DOHH2 (cell line): ENCODE results near the gene RPUSD1.
"Not testable (repeated sequence)": the region's sequence is repeated elsewhere in the genome, so short reads cannot be mapped to it uniquely, and the experiment has no call there.

ENCODE experiments used
- H3F3A ChIP-seq: fragments of 200-600 bp; sonication (generic), shearing (Covaris generic); 2 replicates; pipeline ENCODE4 v1.6.0; 2016; ENCODE audit warnings: antibody characterized with exemption, mild to moderate bottlenecking; ENCODE audit not compliant: control insufficient read depth, insufficient read depth
- H3K27ac ChIP-seq: fragments of 200-600 bp; sonication (generic); 2 replicates; pipeline ENCODE4 v1.5.1; 2014; ENCODE audit warnings: low read depth, mild to moderate bottlenecking, low read length, moderate library complexity
- H3K27me3 ChIP-seq: fragments of 200-600 bp; sonication (generic); 2 replicates; pipeline ENCODE4 v1.6.1; 2014; ENCODE audit warnings: mild to moderate bottlenecking, low read length, mixed read lengths; ENCODE audit not compliant: control insufficient read depth
- H3K36me3 ChIP-seq: fragments of 200-600 bp; sonication (generic); 2 replicates; pipeline ENCODE4 v1.6.1; 2014; ENCODE audit warnings: mild to moderate bottlenecking, low read length, moderate library complexity, mixed read lengths; ENCODE audit not compliant: control insufficient read depth
- H3K4me1 ChIP-seq: fragments of 200-600 bp; sonication (generic); 2 replicates; pipeline ENCODE4 v1.6.1; 2014; ENCODE audit warnings: mild to moderate bottlenecking, low read length, mixed read lengths; ENCODE audit not compliant: control insufficient read depth
- H3K4me2 ChIP-seq: fragments of 200-600 bp; sonication (generic); 2 replicates; pipeline ENCODE4 v1.6.0; 2014; ENCODE audit warnings: mild to moderate bottlenecking, low read length, moderate library complexity
- H3K4me3 ChIP-seq: fragments of 200-600 bp; sonication (generic); 2 replicates; pipeline ENCODE4 v1.5.1; 2014; ENCODE audit warnings: mild to moderate bottlenecking, low read length, mixed read lengths
- H3K79me2 ChIP-seq: fragments of 200-600 bp; sonication (generic); 2 replicates; pipeline ENCODE4 v1.6.1; 2014; ENCODE audit warnings: mild to moderate bottlenecking, low read length, mixed read lengths; ENCODE audit not compliant: control insufficient read depth
- H3K9me2 ChIP-seq: fragments of 200-600 bp; sonication (generic); replicated peaks from 2 replicates; pipeline ENCODE4 v1.6.1; 2014; ENCODE audit warnings: mild to moderate bottlenecking, low read length, mixed read lengths; ENCODE audit not compliant: control insufficient read depth
- H3K9me3 ChIP-seq: fragments of 200-600 bp; sonication (generic); 2 replicates; pipeline ENCODE4 v1.6.1; 2014; ENCODE audit warnings: antibody characterized with exemption, low read length, mixed read lengths; ENCODE audit not compliant: control insufficient read depth, insufficient read depth
- H4K20me1 ChIP-seq: fragments of 200-600 bp; sonication (generic); 2 replicates; pipeline ENCODE4 v1.6.0; 2014; ENCODE audit warnings: low read depth, mild to moderate bottlenecking, antibody characterized with exemption, low read length, moderate library complexity; ENCODE audit not compliant: control insufficient read depth, insufficient read depth
- EZH2phosphoT487 ChIP-seq: fragments of 200-600 bp; sonication (generic); IDR thresholded peaks from 2 replicates; pipeline ENCODE4 v1.6.1; 2017; ENCODE audit warnings: borderline replicate concordance, mild to moderate bottlenecking, antibody characterized with exemption, low read length, moderate library complexity, mixed read lengths
- TF ChIP-seq, protein P1 (sequence below): fragments of 200-600 bp; sonication (generic); IDR thresholded peaks from one replicate; pipeline ENCODE4 v1.5.1; 2014; ENCODE audit warnings: antibody characterized with exemption, mild to moderate bottlenecking, low read depth, low read length; ENCODE audit not compliant: poor library complexity, severe bottlenecking

The RPUSD1 gene

GRCh38 chr16:745739-746138 lies 42.4 kb downstream of the RPUSD1 start:
- no peaks in the 10 kb centered on the region for H3K9me3 ChIP-seq
- no peaks in the 10 kb centered on the region for H4K20me1 ChIP-seq
- no peaks in the 10 kb centered on the region for H3K27me3 ChIP-seq
- H3K27ac ChIP-seq, result no peak overlapping the region
- no peaks in the 10 kb centered on the region for H3K79me2 ChIP-seq
- no peaks in the 10 kb centered on the region for H3K9me2 ChIP-seq
- TF ChIP-seq, protein P1, sequence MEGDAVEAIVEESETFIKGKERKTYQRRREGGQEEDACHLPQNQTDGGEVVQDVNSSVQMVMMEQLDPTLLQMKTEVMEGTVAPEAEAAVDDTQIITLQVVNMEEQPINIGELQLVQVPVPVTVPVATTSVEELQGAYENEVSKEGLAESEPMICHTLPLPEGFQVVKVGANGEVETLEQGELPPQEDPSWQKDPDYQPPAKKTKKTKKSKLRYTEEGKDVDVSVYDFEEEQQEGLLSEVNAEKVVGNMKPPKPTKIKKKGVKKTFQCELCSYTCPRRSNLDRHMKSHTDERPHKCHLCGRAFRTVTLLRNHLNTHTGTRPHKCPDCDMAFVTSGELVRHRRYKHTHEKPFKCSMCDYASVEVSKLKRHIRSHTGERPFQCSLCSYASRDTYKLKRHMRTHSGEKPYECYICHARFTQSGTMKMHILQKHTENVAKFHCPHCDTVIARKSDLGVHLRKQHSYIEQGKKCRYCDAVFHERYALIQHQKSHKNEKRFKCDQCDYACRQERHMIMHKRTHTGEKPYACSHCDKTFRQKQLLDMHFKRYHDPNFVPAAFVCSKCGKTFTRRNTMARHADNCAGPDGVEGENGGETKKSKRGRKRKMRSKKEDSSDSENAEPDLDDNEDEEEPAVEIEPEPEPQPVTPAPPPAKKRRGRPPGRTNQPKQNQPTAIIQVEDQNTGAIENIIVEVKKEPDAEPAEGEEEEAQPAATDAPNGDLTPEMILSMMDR, result peak; percentile 41
- no peak for TF ChIP-seq EZH2phosphoT487
- H3F3A ChIP-seq, result no peaks in the 10 kb centered on the region
- no peaks in the 10 kb centered on the region for H3K36me3 ChIP-seq
- H3K4me1 ChIP-seq, result peaks cover 9% of the 10 kb centered on the region; the same call in 1 of the 2 replicates
- no peak overlapping the region for H3K4me2 ChIP-seq
- H3K4me3 ChIP-seq, result no peak overlapping the region

GRCh38 chr16:743794-744500 lies 44.2 kb downstream of the RPUSD1 start:
- no peak overlapping the region for H3K27ac ChIP-seq
- peaks cover 6% of the 10 kb centered on the region; the same call in 1 of the 2 replicates for H3F3A ChIP-seq
- H3K4me1 ChIP-seq, result peaks cover 20% of the 10 kb centered on the region
- H3K36me3 ChIP-seq, result peaks cover 15% of the 10 kb centered on the region
- peaks cover 17% of the 10 kb centered on the region for H3K79me2 ChIP-seq
- H3K4me2 ChIP-seq, result no peak overlapping the region
- H3K9me2 ChIP-seq, result no peaks in the 10 kb centered on the region
- no peaks in the 10 kb centered on the region for H3K27me3 ChIP-seq
- no peaks in the 10 kb centered on the region for H4K20me1 ChIP-seq
- no peak for TF ChIP-seq EZH2phosphoT487
- TF ChIP-seq, protein P1, result peak; percentile 52
- no peaks in the 10 kb centered on the region for H3K9me3 ChIP-seq
- no peak overlapping the region for H3K4me3 ChIP-seq

GRCh38 chr16:742894-743293 lies 45.3 kb downstream of the RPUSD1 start:
- peaks cover 12% of the 10 kb centered on the region for H3F3A ChIP-seq
- not testable (repeated sequence) for H3K4me2 ChIP-seq, H3K9me3 ChIP-seq, H4K20me1 ChIP-seq, H3K27me3 ChIP-seq, H3K9me2 ChIP-seq, H3K27ac ChIP-seq, H3K4me3 ChIP-seq
- H3K4me1 ChIP-seq, result peaks cover 29% of the 10 kb centered on the region
- H3K36me3 ChIP-seq, result peaks cover 21% of the 10 kb centered on the region
- H3K79me2 ChIP-seq, result peaks cover 17% of the 10 kb centered on the region

DNA sequence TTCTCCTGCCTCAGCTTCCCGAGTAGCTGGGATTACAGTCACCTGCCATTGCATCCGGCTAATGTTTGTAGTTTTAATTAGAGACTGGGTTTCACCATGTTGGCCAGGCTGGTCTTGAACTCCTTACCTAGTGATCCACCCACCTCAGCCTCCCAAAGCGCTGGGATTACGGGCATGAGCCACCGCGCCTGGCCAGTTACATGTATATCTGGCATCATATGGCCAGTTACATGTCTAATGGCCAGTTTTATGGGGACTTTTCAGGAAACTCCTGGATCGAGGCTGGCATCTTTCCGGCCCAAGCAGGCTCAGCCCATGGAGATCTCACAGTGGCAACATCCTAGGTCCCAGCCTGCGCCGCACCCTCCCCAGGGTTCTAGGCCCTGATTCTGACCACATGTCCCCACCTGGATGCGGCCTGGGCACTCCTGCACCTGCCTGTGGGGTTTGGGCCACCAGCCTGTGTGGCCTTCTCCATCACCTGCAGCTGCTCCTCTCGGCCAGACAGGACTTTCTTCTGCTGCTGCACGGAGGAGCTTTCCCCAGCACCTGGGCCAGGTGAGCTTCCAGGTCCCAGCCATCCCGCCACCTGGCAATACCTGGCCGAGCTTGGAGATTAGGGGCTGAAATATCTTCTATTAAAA lies 46.1 kb downstream of the RPUSD1 start:
- Histone ChIP-seq H4K20me1 (no peaks in the 10 kb centered on the region), H3K79me2 (peaks cover 21% of the 10 kb centered on the region), H3K9me2 (no peaks in the 10 kb centered on the region), H3K4me1 (peaks cover 37% of the 10 kb centered on the region), H3K4me2 (peak overlapping the region; percentile 100; the same call in 1 of the 2 replicates), H3K4me3 (no peak overlapping the region), H3K9me3 (no peaks in the 10 kb centered on the region), H3K27me3 (no peaks in the 10 kb centered on the region), H3K36me3 (peaks cover 27% of the 10 kb centered on the region), H3F3A (peaks cover 15% of the 10 kb centered on the region), H3K27ac (no peak overlapping the region)
- TF ChIP-seq EZH2phosphoT487, result no peak
- TF ChIP-seq, protein P1, result no peak
